NCI-H1436 treated with DMSO at 0.1 percent for 48 hours (cell line): Measurements from ENCODE around the gene KYNU.
"Not testable (repeated sequence)": the region's sequence is repeated elsewhere in the genome, so short reads cannot be mapped to it uniquely, and the experiment has no call there.

Experiments
- DNase-seq: peaks from one replicate; lab custom pipeline; 2025; lab: John Stamatoyannopoulos, UW

The KYNU gene

DNA sequence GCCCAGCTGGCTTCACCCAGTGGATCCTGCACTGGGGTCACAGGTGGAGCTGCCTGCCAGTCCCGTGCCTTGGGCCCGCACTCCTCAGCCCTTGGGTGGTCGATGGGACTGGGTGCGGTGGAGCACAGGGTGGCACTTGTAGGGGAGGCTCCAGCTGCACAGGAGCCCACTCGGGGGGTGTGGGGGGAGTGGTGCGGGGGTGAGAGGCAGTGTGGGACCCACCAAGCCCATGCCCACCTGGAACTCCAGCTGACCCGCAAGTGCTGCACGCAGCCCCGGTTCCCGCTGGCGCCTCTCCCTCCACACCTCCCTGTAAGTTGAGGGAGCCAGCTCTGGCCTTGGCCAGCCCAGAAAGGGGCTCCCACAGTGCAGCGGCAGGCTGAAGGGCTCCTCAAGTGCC, 212.1 kb downstream of the KYNU start:
- not testable (repeated sequence) for DNase-seq
